ENCODE measurements around the gene MCMBP. TPM values are rescaled to one million over a fixed set of nuclear protein-coding genes. Genes with fewer than 3 reads are reported as not detected.

Gene MCMBP
- total and polyA plus RNA-seq, 2 experiments from 2014 or later, result 47.9 to 53.7 TPM

GRCh38 chr10:119786117-119786769, 86.4 kb downstream of the MCMBP start:
- no peak overlapping the region for H3K4me2 ChIP-seq (ENCODE audit: unreplicated experiment)

GRCh38 chr10:119784340-119785067, 88.1 kb downstream of the MCMBP start:
- Histone ChIP-seq H3K9me3 (ENCODE audit: low read depth) (no peaks in the 10 kb centered on the region), H3K9me2 (ENCODE audit: insufficient read depth) (no peaks in the 10 kb centered on the region), H3F3A (ENCODE audit: insufficient read depth) (no peaks in the 10 kb centered on the region), H2AFZ (no peak overlapping the region), H3K27me3 (replicated peaks; ENCODE audit: insufficient read depth) (no peaks in the 10 kb centered on the region), H3K4me2 (ENCODE audit: unreplicated experiment) (no peak overlapping the region), H3K36me3 (ENCODE audit: low read depth) (no peaks in the 10 kb centered on the region), H3K9ac (no peak overlapping the region), H3K4me1 (ENCODE audit: insufficient read depth) (peaks cover 14% of the 10 kb centered on the region), H3K79me2 (ENCODE audit: insufficient read depth) (no peaks in the 10 kb centered on the region), H3K4me3 (no peak overlapping the region), H3K27ac (no peak overlapping the region), H4K20me1 (ENCODE audit: insufficient read depth) (no peaks in the 10 kb centered on the region)
- TF ChIP-seq EZH2 (IDR thresholded peaks at IDR 0.05; ENCODE audit: insufficient read depth, poor library complexity, severe bottlenecking) (no peak), EZH2phosphoT487 (IDR thresholded peaks at IDR 0.05; ENCODE audit: insufficient read depth, low read depth) (no peak)
- in situ Hi-C loops (cut with MboI), result no loop called here
- 96 to 97% methylated on average over 7 of the region's 7 CpGs for WGBS, 2 experiments (ENCODE audit: low coverage in 1 of 2, low lambda C conversion rate in 2 of 2, missing lambda C conversion rate in 2 of 2)
- DNase-seq, result no peak

More at GRCh38 chr10:119786117-119786769, 86.4 kb downstream of the MCMBP start:
- Histone ChIP-seq H2AFZ (no peak overlapping the region), H3K9ac (no peak overlapping the region), H3K4me1 (ENCODE audit: insufficient read depth) (peaks cover 14% of the 10 kb centered on the region), H4K20me1 (ENCODE audit: insufficient read depth) (no peaks in the 10 kb centered on the region), H3K9me3 (ENCODE audit: low read depth) (no peaks in the 10 kb centered on the region), H3K36me3 (ENCODE audit: low read depth) (no peaks in the 10 kb centered on the region), H3K79me2 (ENCODE audit: insufficient read depth) (no peaks in the 10 kb centered on the region), H3F3A (ENCODE audit: insufficient read depth) (no peaks in the 10 kb centered on the region), H3K9me2 (ENCODE audit: insufficient read depth) (no peaks in the 10 kb centered on the region), H3K27ac (no peak overlapping the region), H3K4me3 (no peak overlapping the region), H3K27me3 (replicated peaks; ENCODE audit: insufficient read depth) (no peaks in the 10 kb centered on the region)
- 97 to 100% methylated on average over 5 of the region's 5 CpGs for WGBS, 2 experiments (ENCODE audit: low coverage in 1 of 2, low lambda C conversion rate in 2 of 2, missing lambda C conversion rate in 2 of 2)
- no peak for DNase-seq
- in situ Hi-C loops (cut with MboI), result no loop called here
- TF ChIP-seq EZH2phosphoT487 (IDR thresholded peaks at IDR 0.05; ENCODE audit: insufficient read depth, low read depth) (no peak), EZH2 (IDR thresholded peaks at IDR 0.05; ENCODE audit: insufficient read depth, poor library complexity, severe bottlenecking) (no peak)

DNA sequence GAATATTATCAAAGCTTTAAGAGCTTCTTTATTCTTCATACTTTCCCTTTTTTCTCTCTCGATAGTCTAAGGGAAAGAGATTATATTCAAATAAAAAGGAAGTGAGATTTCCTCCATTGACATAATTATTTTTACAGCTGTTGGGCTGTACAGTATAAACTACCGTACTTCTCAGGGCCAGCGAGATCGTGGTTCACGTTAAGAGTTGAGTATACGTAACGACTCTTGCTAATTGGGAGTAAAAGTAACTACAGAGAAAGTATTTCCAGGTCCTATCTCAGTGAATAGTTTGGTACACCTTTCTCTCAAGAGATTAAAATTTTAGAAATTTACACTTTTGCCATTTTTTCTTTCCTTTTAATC, 89.0 kb downstream of the MCMBP start:
- Histone ChIP-seq H3K27me3 (replicated peaks; ENCODE audit: insufficient read depth) (no peaks in the 10 kb centered on the region), H3K9me3 (ENCODE audit: low read depth) (no peaks in the 10 kb centered on the region), H3K36me3 (ENCODE audit: low read depth) (no peaks in the 10 kb centered on the region), H3F3A (ENCODE audit: insufficient read depth) (no peaks in the 10 kb centered on the region), H3K4me1 (ENCODE audit: insufficient read depth) (peaks cover 14% of the 10 kb centered on the region), H3K9ac (no peak overlapping the region), H3K79me2 (ENCODE audit: insufficient read depth) (no peaks in the 10 kb centered on the region), H3K4me2 (ENCODE audit: unreplicated experiment) (no peak overlapping the region), H3K9me2 (ENCODE audit: insufficient read depth) (no peaks in the 10 kb centered on the region), H4K20me1 (ENCODE audit: insufficient read depth) (no peaks in the 10 kb centered on the region), H3K4me3 (no peak overlapping the region), H2AFZ (no peak overlapping the region), H3K27ac (no peak overlapping the region)
- DNase-seq, result no peak
- in situ Hi-C loops (cut with MboI), result no loop called here
- WGBS, 2 experiments (ENCODE audit: low coverage in 1 of 2, low lambda C conversion rate in 2 of 2, missing lambda C conversion rate in 2 of 2), result 90 to 93% methylated on average over 7 of the region's 7 CpGs
- TF ChIP-seq EZH2phosphoT487 (IDR thresholded peaks at IDR 0.05; ENCODE audit: insufficient read depth, low read depth) (no peak), EZH2 (IDR thresholded peaks at IDR 0.05; ENCODE audit: insufficient read depth, poor library complexity, severe bottlenecking) (no peak)

DNA sequence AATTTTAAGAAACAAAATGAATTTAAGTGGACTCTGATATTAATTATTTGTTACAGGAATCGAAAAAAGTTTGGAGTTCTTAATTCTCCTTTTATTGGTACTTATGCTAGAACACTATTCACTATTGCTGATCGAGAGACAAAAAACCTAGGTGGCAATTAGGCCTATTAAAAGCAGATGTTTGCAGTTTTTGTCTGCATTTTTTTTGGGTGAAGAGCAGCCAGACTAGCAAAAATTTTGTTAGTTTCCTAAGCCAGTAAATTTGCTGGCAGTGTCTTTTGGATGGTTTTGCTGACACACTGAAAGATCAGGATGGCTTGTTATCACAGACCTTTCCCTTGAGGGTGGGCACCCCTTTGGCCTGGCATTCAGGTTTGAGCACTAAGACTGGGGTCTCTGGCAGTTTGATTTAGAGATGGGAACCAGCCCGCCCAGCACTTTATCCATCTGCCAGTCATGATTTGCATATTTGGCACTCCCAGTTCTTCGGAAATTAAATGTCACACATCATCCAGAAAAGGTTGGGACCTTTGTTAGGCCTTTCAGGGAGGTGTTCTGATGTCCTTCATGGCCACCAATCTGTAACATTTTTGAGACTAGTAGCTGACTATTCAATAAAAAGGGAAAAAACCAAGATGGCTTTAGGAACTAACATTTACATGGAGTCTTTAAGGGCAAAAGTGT, 89.5 kb downstream of the MCMBP start:
- no peaks in the 10 kb centered on the region for H3K27me3 ChIP-seq (replicated peaks; ENCODE audit: insufficient read depth)
- WGBS, 2 experiments (ENCODE audit: low coverage in 1 of 2, low lambda C conversion rate in 2 of 2, missing lambda C conversion rate in 2 of 2), result 38% methylated on average over 4 of the region's 4 CpGs
- no peak overlapping the region for H2AFZ ChIP-seq
- no peak overlapping the region for H3K9ac ChIP-seq
- no peaks in the 10 kb centered on the region for H3K79me2 ChIP-seq (ENCODE audit: insufficient read depth)
- no peaks in the 10 kb centered on the region for H3K9me2 ChIP-seq (ENCODE audit: insufficient read depth)
- H3K4me3 ChIP-seq, result no peak overlapping the region
- no peaks in the 10 kb centered on the region for H3F3A ChIP-seq (ENCODE audit: insufficient read depth)
- H3K36me3 ChIP-seq (ENCODE audit: low read depth), result no peaks in the 10 kb centered on the region
- no peaks in the 10 kb centered on the region for H4K20me1 ChIP-seq (ENCODE audit: insufficient read depth)
- H3K4me1 ChIP-seq (ENCODE audit: insufficient read depth), result peaks cover 14% of the 10 kb centered on the region
- no peak overlapping the region for H3K27ac ChIP-seq
- no peak overlapping the region for H3K4me2 ChIP-seq (ENCODE audit: unreplicated experiment)
- peak; percentile 31 for DNase-seq
- no peaks in the 10 kb centered on the region for H3K9me3 ChIP-seq (ENCODE audit: low read depth)
- in situ Hi-C loops (cut with MboI), result no loop called here
- TF ChIP-seq EZH2phosphoT487 (IDR thresholded peaks at IDR 0.05; ENCODE audit: insufficient read depth, low read depth) (no peak), EZH2 (IDR thresholded peaks at IDR 0.05; ENCODE audit: insufficient read depth, poor library complexity, severe bottlenecking) (no peak)
